ENCODE measurements around the gene ARHGEF3. TPM values are rescaled to one million over a fixed set of nuclear protein-coding genes. Genes with fewer than 3 reads are reported as not detected.
A peak's percentile ranks its signal among the peaks of the same experiment; 100 is the strongest.

Gene ARHGEF3
- total RNA-seq, 1 donor from 2014 or later = 4.2 TPM

- no peak for DNase-seq (ENCODE audit: low read depth, low spot score)
- Mint-ChIP-seq H3K27me3 (ENCODE audit: low read depth) (peaks cover 18% of the 10 kb centered on the region), H3K9me3 (no peaks in the 10 kb centered on the region), H3K27ac (ENCODE audit: unreplicated experiment) (no peak overlapping the region), H3K4me1 (peaks cover 32% of the 10 kb centered on the region), H3K4me3 (peak overlapping the region; percentile 7), H3K36me3 (ENCODE audit: low read depth) (no peaks in the 10 kb centered on the region)
- TF ChIP-seq CTCF (conservative IDR thresholded peaks at IDR 0.05) = no peak
Measured at GRCh38 chr3:56796996-56797395, 4.8 kb downstream of the ARHGEF3 start.

- Mint-ChIP-seq H3K4me1 (peaks cover 28% of the 10 kb centered on the region), H3K36me3 (ENCODE audit: low read depth) (no peaks in the 10 kb centered on the region), H3K9me3 (no peaks in the 10 kb centered on the region), H3K4me3 (no peak overlapping the region), H3K27me3 (ENCODE audit: low read depth) (peaks cover 14% of the 10 kb centered on the region), H3K27ac (ENCODE audit: unreplicated experiment) (no peak overlapping the region)
- TF ChIP-seq CTCF (conservative IDR thresholded peaks at IDR 0.05) = no peak
- DNase-seq (ENCODE audit: low read depth, low spot score) = no peak
Measured at GRCh38 chr3:56796202-56796601, 5.5 kb downstream of the ARHGEF3 start.

GRCh38 chr3:56795829-56796185 is 5.9 kb downstream of the ARHGEF3 start:
- H3K4me1 Mint-ChIP-seq = peaks cover 26% of the 10 kb centered on the region
- H3K9me3 Mint-ChIP-seq = no peaks in the 10 kb centered on the region
- H3K27ac Mint-ChIP-seq (ENCODE audit: unreplicated experiment) = no peak overlapping the region
- TF ChIP-seq CTCF (conservative IDR thresholded peaks at IDR 0.05) = no peak
- no peak overlapping the region for H3K4me3 Mint-ChIP-seq
- peaks cover 10% of the 10 kb centered on the region for H3K27me3 Mint-ChIP-seq (ENCODE audit: low read depth)
- no peak for DNase-seq (ENCODE audit: low read depth, low spot score)
- H3K36me3 Mint-ChIP-seq (ENCODE audit: low read depth) = no peaks in the 10 kb centered on the region

- Mint-ChIP-seq H3K4me3 (no peak overlapping the region), H3K9me3 (no peaks in the 10 kb centered on the region), H3K36me3 (ENCODE audit: low read depth) (no peaks in the 10 kb centered on the region), H3K27me3 (ENCODE audit: low read depth) (peaks cover 4% of the 10 kb centered on the region), H3K4me1 (peaks cover 26% of the 10 kb centered on the region), H3K27ac (ENCODE audit: unreplicated experiment) (no peak overlapping the region)
- TF ChIP-seq CTCF (conservative IDR thresholded peaks at IDR 0.05) = no peak
- DNase-seq (ENCODE audit: low read depth, low spot score) = no peak
Measured at GRCh38 chr3:56795097-56795828, 6.5 kb downstream of the ARHGEF3 start.

- TF ChIP-seq CTCF (conservative IDR thresholded peaks at IDR 0.05) = no peak
- H3K27me3 Mint-ChIP-seq (ENCODE audit: low read depth) = no peaks in the 10 kb centered on the region
- H3K4me1 Mint-ChIP-seq = peaks cover 21% of the 10 kb centered on the region
- no peak for DNase-seq (ENCODE audit: low read depth, low spot score)
- H3K4me3 Mint-ChIP-seq = no peak overlapping the region
- no peaks in the 10 kb centered on the region for H3K36me3 Mint-ChIP-seq (ENCODE audit: low read depth)
- no peaks in the 10 kb centered on the region for H3K9me3 Mint-ChIP-seq
- H3K27ac Mint-ChIP-seq (ENCODE audit: unreplicated experiment) = no peak overlapping the region
Measured at GRCh38 chr3:56792193-56792592, 9.6 kb downstream of the ARHGEF3 start.

All from neural crest cell (in vitro differentiated cells).